Kidney (tissue), 14 donors: ENCODE results near the gene OTUD3. TPM values are rescaled to one million over a fixed set of nuclear protein-coding genes. Genes with fewer than 3 reads are reported as not detected.

Source experiments
- DNase-seq, 5 donors: peaks; one replicate each; pipeline ENCODE4 v3.0.0-alpha.2; 2013 to 2020
- FAIRE-seq: peaks from 2 replicates; lab custom pipeline; 2012; peaks lifted over from hg19 to GRCh38; lab: Jason Lieb, UNC
- H3K27ac ChIP-seq, 2 donors: one replicate each; pipeline ENCODE4 v1.7.0; 2013; ENCODE audit warnings: low read depth in 2 of 2, low read length in 2 of 2, inconsistent platforms in 1 of 2
- H3K27me3 ChIP-seq: one replicate; pipeline ENCODE4 v1.7.1; 2013; ENCODE audit warnings: low read length, inconsistent platforms; ENCODE audit not compliant: control insufficient read depth, insufficient read depth
- H3K36me3 ChIP-seq, 3 donors: one replicate each; pipeline versions ENCODE4 v1.7.0 to v1.7.1; 2013; ENCODE audit warnings: low read length in 3 of 3, control low read depth in 1 of 3, inconsistent platforms in 1 of 3; ENCODE audit not compliant: insufficient read depth in 3 of 3, control insufficient read depth in 2 of 3
- H3K4me1 ChIP-seq, 3 donors: one replicate each; pipeline versions ENCODE4 v1.7.0 to v1.7.1; 2013; ENCODE audit warnings: low read length in 3 of 3, inconsistent platforms in 1 of 3, low read depth in 1 of 3; ENCODE audit not compliant: control insufficient read depth in 2 of 3, insufficient read depth in 2 of 3
- H3K4me3 ChIP-seq, 3 donors: one replicate each; pipeline versions ENCODE4 v1.7.0 to v1.8.1; 2013; ENCODE audit warnings: low read length in 3 of 3, control low read depth in 1 of 3, inconsistent platforms in 1 of 3
- H3K9ac ChIP-seq, 3 donors: one replicate each; pipeline versions ENCODE4 v1.7.0 to v1.7.1; 2013; ENCODE audit warnings: low read length in 3 of 3, control low read depth in 1 of 3, inconsistent platforms in 1 of 3
- H3K9me3 ChIP-seq, 3 donors: one replicate each; pipeline versions ENCODE4 v1.7.0 to v1.7.1; 2013; ENCODE audit warnings: low read length in 3 of 3, control low read depth in 1 of 3, inconsistent platforms in 1 of 3; ENCODE audit not compliant: control insufficient read depth in 2 of 3, insufficient read depth in 1 of 3
- CTCF ChIP-seq: IDR thresholded peaks from 3 replicates; pipeline ENCODE4 v1.5.1; 2012; ENCODE audit warnings: mild to moderate bottlenecking, moderate library complexity, borderline replicate concordance; ENCODE audit not compliant: insufficient read depth; ENCODE audit errors: extremely low read depth
- intact Hi-C: fragments of 100-400 bp; cut with DNase I; formaldehyde crosslinking; loops from one replicate; pipeline ENCODE4 v1.11.1; 2022
- polyA plus RNA-seq: library from polyadenylated mRNA; stranded (reverse); fragments of 350-450 nt; fragmentation: Illumina TruSeq; extraction: RNeasy Lipid Tissue Mini Kit (QIAGEN cat#74804); gene quantifications from one replicate; pipeline ENCODE4 v1.2.3, GENCODE V29; 2014; ENCODE audit warnings: low read depth, low replicate concordance; ENCODE audit not compliant: insufficient read depth
- total RNA-seq: library from RNA; stranded (reverse); fragmentation: NEBNext Ultra II Directional; extraction: Animal tissue kit (Norgen Biotek cat#: 25700); gene quantifications from one replicate; pipeline ENCODE4 v1.2.1, GENCODE V29; 2021
- donor health status: control.
- donor health status: control.
- donor health status: control.
- donor health status: control.
- donor health status: control.
- donor health status: DM: yes; HTN: yes; CAD: no.
- donor health status: Normal renal cell carcinoma (clear cell type).

The OTUD3 gene
- total and polyA plus RNA-seq, 2 donors from 2014 or later, result 2.5 to 12.9 TPM

- no peak for FAIRE-seq
These were observed 71.9 kb downstream of the OTUD3 start for GRCh38 chr1:19954059-19954458.

GRCh38 chr1:19955534-19956170 lies 73.5 kb downstream of the OTUD3 start:
- Histone ChIP-seq H3K4me1 (no peaks in the 10 kb centered on the region), H3K27me3 (no peaks in the 10 kb centered on the region), H3K36me3 (no peaks in the 10 kb centered on the region), H3K27ac (no peak overlapping the region), H3K4me3 (no peak overlapping the region), H3K9ac (no peak overlapping the region), H3K9me3 (peaks cover 0 to 3% (median 0%) of the 10 kb centered on the region in 3 donors)
- DNase-seq (no peak), FAIRE-seq (no peak)
- intact Hi-C loops, result no loop called here
- TF ChIP-seq CTCF, result no peak

More at GRCh38 chr1:19954059-19954458, 71.9 kb downstream of the OTUD3 start:
- no peak for TF ChIP-seq CTCF
- intact Hi-C loops, result no loop called here
- H3K9me3 ChIP-seq, result peaks cover 0 to 3% (median 0%) of the 10 kb centered on the region in 3 donors
- no peaks in the 10 kb centered on the region for H3K27me3 ChIP-seq
- no peaks in the 10 kb centered on the region for H3K4me1 ChIP-seq
- no peaks in the 10 kb centered on the region for H3K36me3 ChIP-seq
- H3K4me3 ChIP-seq, result no peak overlapping the region
- no peak overlapping the region for H3K9ac ChIP-seq
- DNase-seq, result no peak
- no peak overlapping the region for H3K27ac ChIP-seq

GRCh38 chr1:19957779-19958178 lies 75.6 kb downstream of the OTUD3 start:
- intact Hi-C loops, result no loop called here
- Histone ChIP-seq H3K4me1 (no peaks in the 10 kb centered on the region), H3K4me3 (no peak overlapping the region), H3K27me3 (no peaks in the 10 kb centered on the region), H3K9me3 (peaks cover 0 to 3% (median 0%) of the 10 kb centered on the region in 3 donors), H3K36me3 (no peaks in the 10 kb centered on the region), H3K27ac (no peak overlapping the region), H3K9ac (no peak overlapping the region)
- TF ChIP-seq CTCF, result no peak
- FAIRE-seq (no peak), DNase-seq (no peak)

- intact Hi-C loops, result no loop called here
- H3K9ac ChIP-seq, result no peak overlapping the region
These were observed 78.4 kb downstream of the OTUD3 start for GRCh38 chr1:19960591-19960990.

More at GRCh38 chr1:19960591-19960990, 78.4 kb downstream of the OTUD3 start:
- Histone ChIP-seq H3K27ac (no peak overlapping the region), H3K9me3 (peaks cover 0 to 2% (median 0%) of the 10 kb centered on the region in 3 donors), H3K4me1 (no peaks in the 10 kb centered on the region), H3K4me3 (no peak overlapping the region), H3K27me3 (no peaks in the 10 kb centered on the region), H3K36me3 (no peaks in the 10 kb centered on the region)
- TF ChIP-seq CTCF, result no peak
- FAIRE-seq, result no peak
- no peak for DNase-seq
